WI38 (cell line): ENCODE data around the gene NHERF2.

Experiments used
- H3K4me3 ChIP-seq: 2 replicates; pipeline ENCODE4 v1.5.1; 2011; ENCODE audit warnings: low read depth, mild to moderate bottlenecking, control low read depth, low read length
- CTCF ChIP-seq: IDR thresholded peaks from 2 replicates; pipeline ENCODE4 v1.5.1; 2012; ENCODE audit warnings: low read depth, mild to moderate bottlenecking, control low read depth, low read length

The NHERF2 gene

GRCh38 chr16:2035431-2036199, 8.9 kb downstream of the NHERF2 start:
- no peak for TF ChIP-seq CTCF
- H3K4me3 ChIP-seq, result peak overlapping the region; percentile 30

GRCh38 chr16:2036200-2036966, 9.7 kb downstream of the NHERF2 start:
- peak overlapping the region; percentile 27 for H3K4me3 ChIP-seq
- TF ChIP-seq CTCF, result no peak

GRCh38 chr16:2037115-2037514, 10.4 kb downstream of the NHERF2 start:
- H3K4me3 ChIP-seq, result no peak overlapping the region
- no peak for TF ChIP-seq CTCF

- no peak overlapping the region for H3K4me3 ChIP-seq
- TF ChIP-seq CTCF, result no peak
These were observed 11.1 kb downstream of the NHERF2 start for GRCh38 chr16:2037647-2038381.

DNA sequence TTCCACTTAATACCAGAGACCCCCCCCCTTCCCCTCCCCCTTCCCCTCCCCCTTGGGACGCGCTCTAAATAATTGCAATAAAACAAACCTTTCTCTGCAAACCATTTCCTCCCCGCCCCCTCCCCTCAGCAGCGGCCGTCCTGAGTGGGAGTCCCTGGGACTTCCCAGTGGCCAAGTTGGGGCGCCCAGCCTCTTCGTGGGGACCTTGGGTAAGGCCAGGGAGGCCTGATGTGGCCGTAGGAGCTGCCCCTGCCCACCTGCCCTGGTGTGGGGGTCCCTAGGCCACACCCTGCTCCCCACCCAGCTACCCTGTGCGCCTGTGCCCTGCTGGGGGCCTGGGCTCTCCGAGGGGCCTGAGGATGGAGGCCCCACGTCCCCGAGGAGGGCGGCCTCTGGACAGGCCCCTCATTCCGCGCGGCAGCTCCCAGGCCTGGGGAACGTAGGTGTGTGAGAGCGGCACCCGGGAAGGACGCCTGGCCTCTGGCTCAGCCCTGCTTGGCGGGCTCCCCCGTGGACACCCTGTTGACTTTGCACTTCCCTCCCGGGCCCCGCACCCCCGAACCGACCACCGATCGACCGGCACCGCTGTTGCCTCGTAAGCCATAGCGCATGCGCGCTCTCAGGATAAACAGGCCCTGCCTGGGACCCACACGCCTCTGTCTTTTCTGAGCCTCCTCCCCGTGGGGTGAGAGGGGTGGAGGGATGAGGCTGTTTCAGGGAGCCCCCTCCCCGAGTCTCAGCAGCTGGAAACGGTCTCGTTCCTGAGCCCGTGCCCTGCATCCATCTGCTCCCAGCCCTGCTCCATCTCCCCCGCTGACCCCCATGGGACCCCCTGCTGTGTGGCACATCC, 11.9 kb downstream of the NHERF2 start:
- no peak for TF ChIP-seq CTCF
- H3K4me3 ChIP-seq, result no peak overlapping the region

DNA sequence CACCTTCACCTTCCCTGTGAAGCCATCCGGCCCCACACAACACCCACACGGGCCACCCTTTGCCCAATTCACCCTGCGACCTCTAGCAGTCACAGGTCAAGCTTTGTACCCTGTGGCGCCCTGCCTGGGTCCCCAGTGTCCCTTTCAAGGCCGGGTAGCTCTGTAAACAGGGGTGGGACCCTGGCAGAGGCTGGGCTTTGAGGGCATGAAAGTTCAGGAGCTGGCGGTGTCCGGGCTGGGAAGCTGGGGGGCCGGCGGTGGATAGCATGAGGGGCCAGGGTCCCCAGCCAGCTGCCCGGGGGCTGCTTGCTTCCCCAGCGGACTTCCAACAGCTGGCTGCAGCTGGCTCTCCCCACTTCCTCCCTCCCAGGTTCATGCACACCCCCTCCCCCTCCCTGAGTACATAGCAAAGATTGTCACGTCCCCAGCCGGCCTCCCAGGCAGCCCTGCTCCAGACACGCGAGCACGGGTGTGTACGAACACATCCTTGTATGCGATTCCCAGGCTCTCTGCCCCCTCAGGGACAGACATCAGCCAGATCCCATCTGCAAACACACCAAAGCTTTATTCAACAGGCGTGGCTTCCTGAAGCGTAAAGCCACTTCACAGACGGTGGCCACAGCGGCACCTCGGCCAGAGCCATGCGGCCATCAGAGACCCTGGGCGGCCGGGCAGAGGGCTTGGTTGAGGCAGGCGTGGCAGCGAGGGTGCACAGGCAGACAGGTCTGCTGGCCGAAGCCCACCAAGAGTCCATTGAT, 12.8 kb downstream of the NHERF2 start:
- no peak overlapping the region for H3K4me3 ChIP-seq

More for the DNA sequence above, 12.8 kb downstream of the NHERF2 start:
- no peak for TF ChIP-seq CTCF
